Osteocyte (in vitro differentiated cells): ENCODE data around the gene MGST2. TPM values are rescaled to one million over a fixed set of nuclear protein-coding genes. Genes with fewer than 3 reads are reported as not detected.
"Not testable (repeated sequence)": the region's sequence is repeated elsewhere in the genome, so short reads cannot be mapped to it uniquely, and the experiment has no call there.

Source experiments
- DNase-seq: peaks from one replicate; pipeline ENCODE4 v3.0.0; 2021; ENCODE audit warnings: mixed read lengths; ENCODE audit not compliant: unreplicated experiment; ENCODE audit errors: extremely low spot score
- H3K27ac Mint-ChIP-seq: one replicate; pipeline ENCODE4 v1.8.0; 2021; ENCODE audit warnings: mild to moderate bottlenecking, mixed read lengths; ENCODE audit not compliant: unreplicated experiment
- H3K27me3 Mint-ChIP-seq: one replicate; pipeline ENCODE4 v1.8.0; 2021; ENCODE audit warnings: mixed read lengths; ENCODE audit not compliant: unreplicated experiment
- H3K36me3 Mint-ChIP-seq: one replicate; pipeline ENCODE4 v1.8.0; 2021; ENCODE audit warnings: mixed read lengths; ENCODE audit not compliant: unreplicated experiment
- H3K4me1 Mint-ChIP-seq: one replicate; pipeline ENCODE4 v1.8.0; 2021; ENCODE audit warnings: mixed read lengths; ENCODE audit not compliant: unreplicated experiment
- H3K4me3 Mint-ChIP-seq: one replicate; pipeline ENCODE4 v1.8.0; 2021; ENCODE audit warnings: mild to moderate bottlenecking, moderate library complexity, mixed read lengths; ENCODE audit not compliant: unreplicated experiment
- H3K9me3 Mint-ChIP-seq: one replicate; pipeline ENCODE4 v1.8.0; 2021; ENCODE audit warnings: mixed read lengths; ENCODE audit not compliant: unreplicated experiment
- total RNA-seq: library from RNA; stranded (reverse); gene quantifications from 2 replicates; pipeline ENCODE4 v1.2.1, GENCODE V29; 2021
- TF ChIP-seq, protein P1 (sequence below): fragments of 200-600 bp; sonication (generic); IDR thresholded peaks from 2 replicates; pipeline ENCODE4 v1.5.0; 2021; ENCODE audit warnings: antibody characterized with exemption, mild to moderate bottlenecking, moderate library complexity

Gene MGST2
- total RNA-seq, 1 donor from 2014 or later = 29.9 TPM

DNA sequence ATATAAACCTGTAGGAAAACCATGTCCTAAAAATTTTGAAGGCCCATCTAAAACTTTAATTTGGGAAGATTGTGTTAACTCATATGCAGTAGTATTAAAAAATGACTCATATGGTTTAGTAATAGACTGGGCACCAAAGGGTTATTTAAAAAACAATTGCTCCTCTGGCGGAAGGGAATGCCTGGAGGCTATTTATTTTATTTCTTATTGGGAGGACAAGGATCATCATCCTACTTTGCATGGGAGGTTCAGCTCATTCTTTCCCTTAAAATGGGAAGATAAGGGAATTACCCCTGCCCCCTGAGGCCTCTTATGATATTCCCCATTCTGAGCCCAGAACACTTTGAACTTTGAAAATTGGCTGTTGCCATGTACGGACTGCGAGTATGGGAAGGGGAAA is 29.7 kb upstream of the MGST2 start:
- peaks cover 2% of the 10 kb centered on the region for H3K4me1 Mint-ChIP-seq
- H3K27ac Mint-ChIP-seq = no peak overlapping the region
- TF ChIP-seq, protein P1, sequence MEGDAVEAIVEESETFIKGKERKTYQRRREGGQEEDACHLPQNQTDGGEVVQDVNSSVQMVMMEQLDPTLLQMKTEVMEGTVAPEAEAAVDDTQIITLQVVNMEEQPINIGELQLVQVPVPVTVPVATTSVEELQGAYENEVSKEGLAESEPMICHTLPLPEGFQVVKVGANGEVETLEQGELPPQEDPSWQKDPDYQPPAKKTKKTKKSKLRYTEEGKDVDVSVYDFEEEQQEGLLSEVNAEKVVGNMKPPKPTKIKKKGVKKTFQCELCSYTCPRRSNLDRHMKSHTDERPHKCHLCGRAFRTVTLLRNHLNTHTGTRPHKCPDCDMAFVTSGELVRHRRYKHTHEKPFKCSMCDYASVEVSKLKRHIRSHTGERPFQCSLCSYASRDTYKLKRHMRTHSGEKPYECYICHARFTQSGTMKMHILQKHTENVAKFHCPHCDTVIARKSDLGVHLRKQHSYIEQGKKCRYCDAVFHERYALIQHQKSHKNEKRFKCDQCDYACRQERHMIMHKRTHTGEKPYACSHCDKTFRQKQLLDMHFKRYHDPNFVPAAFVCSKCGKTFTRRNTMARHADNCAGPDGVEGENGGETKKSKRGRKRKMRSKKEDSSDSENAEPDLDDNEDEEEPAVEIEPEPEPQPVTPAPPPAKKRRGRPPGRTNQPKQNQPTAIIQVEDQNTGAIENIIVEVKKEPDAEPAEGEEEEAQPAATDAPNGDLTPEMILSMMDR = no peak
- DNase-seq = no peak
- no peaks in the 10 kb centered on the region for H3K36me3 Mint-ChIP-seq
- H3K27me3 Mint-ChIP-seq = peaks cover 21% of the 10 kb centered on the region
- H3K9me3 Mint-ChIP-seq = peaks cover 11% of the 10 kb centered on the region
- no peak overlapping the region for H3K4me3 Mint-ChIP-seq

DNA sequence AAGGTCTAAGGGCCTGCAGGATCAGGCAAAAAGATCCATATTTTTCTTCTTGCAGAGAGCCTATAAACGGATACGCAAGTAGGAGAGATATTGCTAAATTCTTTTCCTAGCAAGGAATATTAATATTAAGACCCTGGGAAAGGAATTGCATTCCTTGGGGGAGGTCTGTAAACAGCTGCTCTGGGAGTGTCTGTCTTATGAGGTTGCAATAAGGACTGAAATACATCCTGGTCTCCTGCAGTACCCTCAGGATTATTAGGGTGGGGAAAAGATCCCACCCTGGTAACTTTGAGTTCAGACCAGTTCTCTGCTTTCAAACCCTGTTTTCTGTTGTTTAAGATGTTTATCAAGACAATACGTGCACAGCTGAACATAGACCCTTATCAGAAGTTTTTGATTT is 27.3 kb upstream of the MGST2 start:
- H3K4me1 Mint-ChIP-seq, DNase-seq, H3K4me3 Mint-ChIP-seq, H3K27ac Mint-ChIP-seq, H3K36me3 Mint-ChIP-seq, H3K27me3 Mint-ChIP-seq: not testable (repeated sequence)
- H3K9me3 Mint-ChIP-seq = peaks cover 11% of the 10 kb centered on the region

DNA sequence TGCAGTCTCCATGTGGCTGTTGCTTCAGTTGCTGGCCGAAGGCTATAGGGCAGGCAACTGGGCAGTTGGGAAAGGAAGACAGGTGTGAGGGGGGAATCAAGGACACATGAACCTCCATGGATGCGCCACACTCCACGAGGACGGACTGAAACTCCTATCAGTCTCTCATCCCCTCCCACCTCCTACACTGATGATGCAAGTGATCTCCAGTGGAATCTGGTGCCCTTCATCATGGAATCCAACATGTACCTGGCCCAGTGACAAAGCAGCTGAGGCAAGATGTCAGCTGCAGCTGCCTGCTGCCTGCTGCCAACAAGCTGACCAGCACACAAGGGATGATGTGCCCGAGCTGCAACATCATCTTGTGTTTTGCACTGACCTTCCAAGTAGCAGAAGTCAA is 26.0 kb upstream of the MGST2 start:
- Mint-ChIP-seq H3K4me3 (no peak overlapping the region), H3K4me1 (peaks cover 4% of the 10 kb centered on the region), H3K27ac (no peak overlapping the region), H3K9me3 (peaks cover 11% of the 10 kb centered on the region), H3K36me3 (no peaks in the 10 kb centered on the region), H3K27me3 (peaks cover 2% of the 10 kb centered on the region)
- DNase-seq = no peak
- TF ChIP-seq, protein P1 = no peak

DNA sequence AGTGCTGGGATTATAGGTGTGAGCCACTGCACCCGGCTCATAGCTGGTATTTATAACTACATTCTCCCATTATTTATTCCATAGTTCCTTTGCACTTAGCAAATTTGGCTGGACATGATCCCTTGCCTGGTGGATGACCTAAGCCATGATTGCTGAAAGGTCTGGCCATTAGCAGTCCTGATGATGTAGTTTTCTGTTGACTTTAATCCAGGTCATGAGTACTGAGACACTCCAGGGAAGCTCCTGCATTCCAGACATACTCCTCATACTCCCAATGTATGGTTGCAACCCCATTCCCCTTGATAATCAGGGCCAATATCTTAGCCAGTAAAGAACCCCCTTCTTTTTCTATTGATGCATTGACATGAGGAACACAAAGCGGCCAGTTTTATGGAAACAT is 24.4 kb upstream of the MGST2 start:
- no peak overlapping the region for H3K4me3 Mint-ChIP-seq
- no peak overlapping the region for H3K27ac Mint-ChIP-seq
- DNase-seq = no peak
- no peaks in the 10 kb centered on the region for H3K27me3 Mint-ChIP-seq
- TF ChIP-seq, protein P1 = no peak
- no peaks in the 10 kb centered on the region for H3K36me3 Mint-ChIP-seq
- peaks cover 11% of the 10 kb centered on the region for H3K9me3 Mint-ChIP-seq
- H3K4me1 Mint-ChIP-seq = peaks cover 4% of the 10 kb centered on the region

DNA sequence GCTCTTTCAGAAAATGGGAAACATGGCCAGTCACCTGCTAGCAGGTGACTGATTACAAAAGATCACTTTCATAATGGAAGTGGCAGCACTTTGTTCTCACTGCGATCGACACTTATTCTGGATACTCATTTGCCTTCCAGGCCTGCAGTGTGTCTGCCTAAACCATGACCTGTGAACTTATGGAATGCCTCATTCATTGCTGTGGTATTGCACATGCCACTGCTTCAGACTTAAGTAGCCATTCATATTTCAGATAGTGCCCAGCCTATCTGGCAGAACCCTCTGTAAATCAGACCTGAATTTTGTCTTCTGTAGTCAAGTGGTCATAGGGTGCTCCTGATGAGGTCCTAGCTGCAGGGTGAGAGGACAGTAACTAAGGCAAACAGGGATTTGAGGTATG is 23.3 kb upstream of the MGST2 start:
- H3K9me3 Mint-ChIP-seq = peaks cover 10% of the 10 kb centered on the region
- H3K4me3 Mint-ChIP-seq = no peak overlapping the region
- H3K36me3 Mint-ChIP-seq = no peaks in the 10 kb centered on the region
- DNase-seq = no peak
- no peak overlapping the region for H3K27ac Mint-ChIP-seq
- TF ChIP-seq, protein P1 = no peak
- H3K4me1 Mint-ChIP-seq = peaks cover 4% of the 10 kb centered on the region
- H3K27me3 Mint-ChIP-seq = no peaks in the 10 kb centered on the region
